Measurements from ENCODE around the gene FXYD6. TPM values are rescaled to one million over a fixed set of nuclear protein-coding genes. Genes with fewer than 3 reads are reported as not detected.
A peak's percentile ranks its signal among the peaks of the same experiment; 100 is the strongest.

Gene FXYD6
- total and polyA plus RNA-seq, 2 of the 8 experiments (the other 6 are each of a cell fraction or from before 2014, with no cell fraction given), result 44.6 to 117 TPM

GRCh38 chr11:117794772-117795629 is 81.5 kb downstream of the FXYD6 start:
- Histone ChIP-seq H3K23me2 (ENCODE audit: low read depth, low read length) (peaks cover 16% of the 10 kb centered on the region), H4K5ac (ENCODE audit: insufficient read length, low read depth, low read length) (no peak overlapping the region), H2BK20ac (ENCODE audit: low read length) (no peak overlapping the region), H3K79me2 (ENCODE audit: control insufficient read depth in 1 of 2, insufficient read depth in 2 of 2, low read length in 2 of 2) (no peaks in the 10 kb centered on the region), H3K36me3 (ENCODE audit: control insufficient read depth in 2 of 4, insufficient read depth in 4 of 4, low read length in 3 of 4) (no peaks in the 10 kb centered on the region), H4K20me1 (replicated peaks in 1 of 2; ENCODE audit: control insufficient read depth in 1 of 2, insufficient read depth in 2 of 2, low read length in 2 of 2) (peaks cover 0 to 2% of the 10 kb centered on the region in 2 experiments), H3K18ac (ENCODE audit: extremely low read depth, low read length) (no peak overlapping the region), H3K4me3 (ENCODE audit: extremely low read depth in 1 of 4, insufficient read depth in 2 of 4, low read depth in 3 of 4, low read length in 4 of 4) (peak overlapping the region; percentile 23 to 72 (median 54); a peak in 5 of 8 replicates), H2BK120ac (replicated peaks; ENCODE audit: low read depth, low read length) (no peak overlapping the region), H2BK12ac (ENCODE audit: low read depth, low read length) (no peak overlapping the region), H2BK15ac (ENCODE audit: low read length) (no peak overlapping the region), H3K27ac (ENCODE audit: low read depth, low read length) (no peak overlapping the region), H4K91ac (replicated peaks; ENCODE audit: insufficient read length, low read length) (no peak overlapping the region), H3K4me2 (ENCODE audit: insufficient read depth in 1 of 2, low read depth in 2 of 2, low read length in 2 of 2) (peak overlapping the region; percentile 79 to 100), H2AK5ac (ENCODE audit: low read depth, low read length) (no peak overlapping the region), H3K14ac (ENCODE audit: insufficient read length) (no peak overlapping the region), H2AFZ (ENCODE audit: low read length) (no peak overlapping the region; the same call in 1 of the 2 replicates), H2BK5ac (ENCODE audit: low read depth, low read length) (no peak overlapping the region), H3K4ac (replicated peaks; ENCODE audit: insufficient read length, low read depth, low read length) (no peak overlapping the region), H3K23ac (ENCODE audit: insufficient read length) (no peak overlapping the region), H3K9ac (replicated peaks in 1 of 4; ENCODE audit: extremely low read depth in 1 of 4, low read depth in 3 of 4, low read length in 3 of 4) (no peak overlapping the region), H4K8ac (ENCODE audit: extremely low read depth, insufficient read depth, low read length) (no peak overlapping the region), H3K27me3 (replicated peaks in 1 of 4; ENCODE audit: control insufficient read depth in 3 of 4, extremely low read depth in 1 of 4, insufficient read depth in 3 of 4, low read length in 3 of 4) (peaks cover 27 to 69% (median 58%) of the 10 kb centered on the region in 4 experiments), H3K56ac (replicated peaks; ENCODE audit: insufficient read length, low read depth, low read length) (no peak overlapping the region), H3K9me3 (ENCODE audit: insufficient read depth in 2 of 2, low read depth in 1 of 2, low read length in 1 of 2) (no peaks in the 10 kb centered on the region), H3K79me1 (ENCODE audit: low read depth, low read length) (no peaks in the 10 kb centered on the region), H3K4me1 (replicated peaks in 1 of 4; ENCODE audit: control insufficient read depth in 3 of 4, insufficient read depth in 4 of 4, low read length in 3 of 4) (peaks cover 0 to 13% (median 6%) of the 10 kb centered on the region in 4 experiments; a peak in 5 of 7 replicates)
- ChIA-PET POLR2A (ENCODE audit: partially characterized antibody) (no interaction called here), CTCF (ENCODE audit: partially characterized antibody) (interaction anchor here (0.7 to 5.1 kb wide), 5 partner anchors 13 to 369 kb away, joined by 3 to 30 read pairs (median 9); no protein-coding TSS in a partner anchor)
- TF ChIP-seq EZH2 (IDR thresholded peaks at IDR 0.05; ENCODE audit: low read depth, low read length, severe bottlenecking) (no peak), ASH2L (IDR thresholded peaks at IDR 0.05; ENCODE audit: low read length) (peak; percentile 8)
- WGBS, 2 experiments (ENCODE audit: extremely low coverage in 1 of 2, insufficient coverage in 1 of 2, insufficient read length in 1 of 2, insufficient replicate concordance in 2 of 2, low coverage in 1 of 2, low lambda C conversion rate in 2 of 2, missing lambda C conversion rate in 1 of 2), result 37% methylated on average over 23 of the region's 29 CpGs; no CpG with 5 or more reads in 1 of the 2 experiments
- FAIRE-seq, result no peak
- DNase-seq (ENCODE audit: low read depth in 1 of 2, low spot score in 2 of 2), result peak in 1 of 2 experiments; percentile 58
